SK-N-SH (cell line): ENCODE measurements around the gene CACFD1. TPM values are rescaled to one million over a fixed set of nuclear protein-coding genes. Genes with fewer than 3 reads are reported as not detected.

Experiments
- CTCF ChIA-PET: fragments of 300-600, 350-600 bp; formaldehyde crosslinking; extraction: SDS; loops from one replicate; lab custom pipeline; 2021; lab: Yijun Ruan, JAX
- POLR2A ChIA-PET: fragments of 350-600 bp; sonication (Branson Sonifier 250); formaldehyde crosslinking; extraction: SDS; loops from one replicate; lab custom pipeline; 2020; ENCODE audit warnings: antibody characterized with exemption, inconsistent platforms; lab: Yijun Ruan, JAX
- DNase-seq: peaks from one replicate; pipeline ENCODE4 v3.0.0; 2012
- H2AFZ ChIP-seq: fragments of 200-600 bp; sonication (generic); 2 replicates; pipeline ENCODE4 v1.8.1; 2016; ENCODE audit warnings: antibody characterized with exemption, mild to moderate bottlenecking, low read depth
- H3F3A ChIP-seq: fragments of 200-600 bp; sonication (generic); replicated peaks from 2 replicates; pipeline ENCODE3; 2016; ENCODE audit warnings: antibody characterized with exemption, mild to moderate bottlenecking; ENCODE audit not compliant: insufficient read depth
- H3K27ac ChIP-seq, 2 experiments: fragments of 200-500 bp in 1 of 2; fragments of 200-600 bp in 1 of 2; sonication (Bioruptor generic) in 1 of 2; sonication (generic), shearing (Covaris generic) in 1 of 2; 2 replicates each; pipeline versions ENCODE4 v1.5.1 to v1.6.1; 2014 to 2016; ENCODE audit warnings: low read depth in 2 of 2, inconsistent platforms in 1 of 2, low read length in 1 of 2, mild to moderate bottlenecking in 1 of 2, mixed read lengths in 1 of 2
- H3K27me3 ChIP-seq: fragments of 200-600 bp; sonication (generic), shearing (Covaris generic); 2 replicates; pipeline ENCODE4 v1.6.1; 2016; ENCODE audit warnings: mixed run types; ENCODE audit not compliant: insufficient read depth
- H3K36me3 ChIP-seq, 2 experiments: fragments of 200-500 bp in 1 of 2; fragments of 200-600 bp in 1 of 2; sonication (Bioruptor generic) in 1 of 2; sonication (generic) in 1 of 2; replicated peaks in 1 of 2; 2 replicates each; pipeline versions ENCODE3 to v1.5.1; 2014 to 2016; ENCODE audit warnings: low read length in 1 of 2, mild to moderate bottlenecking in 1 of 2; ENCODE audit not compliant: insufficient read depth in 2 of 2, control insufficient read depth in 1 of 2
- H3K4me1 ChIP-seq, 2 experiments: fragments of 200-500 bp in 1 of 2; fragments of 200-600 bp in 1 of 2; sonication (Bioruptor generic) in 1 of 2; sonication (generic), shearing (Covaris generic) in 1 of 2; 2 replicates each; pipeline versions ENCODE4 v1.5.1 to v1.6.1; 2014 to 2016; ENCODE audit warnings: low read depth in 1 of 2, low read length in 1 of 2, mixed run types in 1 of 2; ENCODE audit not compliant: insufficient read depth in 2 of 2, control insufficient read depth in 1 of 2
- H3K4me2 ChIP-seq: fragments of 200-600 bp; sonication (generic), shearing (Covaris generic); 2 replicates; pipeline ENCODE4 v1.6.1; 2017; ENCODE audit warnings: mixed run types
- H3K4me3 ChIP-seq, 2 experiments: fragments of 200-500 bp in 1 of 2; fragments of 200-600 bp in 1 of 2; sonication (Bioruptor generic) in 1 of 2; sonication (generic), shearing (Covaris generic) in 1 of 2; 2 replicates each; pipeline versions ENCODE4 v1.5.1 to v1.8.1; 2014 to 2016; ENCODE audit warnings: low read depth in 2 of 2, inconsistent platforms in 1 of 2, low read length in 1 of 2, mild to moderate bottlenecking in 1 of 2, mixed read lengths in 1 of 2, moderate library complexity in 1 of 2
- H3K79me2 ChIP-seq: fragments of 200-600 bp; sonication (generic); 2 replicates; pipeline ENCODE4 v1.8.1; 2017; ENCODE audit warnings: mild to moderate bottlenecking; ENCODE audit not compliant: insufficient read depth
- H3K9ac ChIP-seq: fragments of 200-600 bp; sonication (generic); 2 replicates; pipeline ENCODE4 v1.6.1; 2017; ENCODE audit warnings: mixed run types
- H3K9me2 ChIP-seq: fragments of 200-600 bp; sonication (generic); 2 replicates; pipeline ENCODE4 v1.6.1; 2017; ENCODE audit warnings: mixed run types
- H3K9me3 ChIP-seq: fragments of 200-600 bp; sonication (generic); 2 replicates; pipeline ENCODE4 v1.6.1; 2017; ENCODE audit warnings: mixed run types, mild to moderate bottlenecking, moderate library complexity
- H4K20me1 ChIP-seq: fragments of 200-600 bp; sonication (generic); 2 replicates; pipeline ENCODE4 v1.6.1; 2017; ENCODE audit warnings: mild to moderate bottlenecking, mixed run types; ENCODE audit not compliant: insufficient read depth
- EZH2phosphoT487 ChIP-seq: fragments of 200-600 bp; sonication (generic); IDR thresholded peaks from 2 replicates; pipeline ENCODE4 v1.6.1; 2017; ENCODE audit warnings: low read depth, mixed run types, mild to moderate bottlenecking, antibody characterized with exemption, moderate library complexity, borderline replicate concordance
- FOSL2 ChIP-seq: IDR thresholded peaks from 2 replicates; pipeline ENCODE4 v1.4.0; 2012; ENCODE audit warnings: low read depth, mild to moderate bottlenecking, moderate library complexity, borderline replicate concordance
- JUND ChIP-seq: IDR thresholded peaks from 2 replicates; pipeline ENCODE4 v1.4.0; 2012
- MEF2A ChIP-seq: IDR thresholded peaks from 2 replicates; pipeline ENCODE4 v1.4.0; 2012; ENCODE audit warnings: low read depth, borderline replicate concordance
- NFIC ChIP-seq: IDR thresholded peaks from 2 replicates; pipeline ENCODE4 v1.4.0; 2012; ENCODE audit warnings: borderline replicate concordance
- POLR2AphosphoS5 ChIP-seq: IDR thresholded peaks from 2 replicates; pipeline ENCODE4 v1.6.1; 2012; ENCODE audit warnings: low read depth, low read length
- RAD21 ChIP-seq: IDR thresholded peaks from 2 replicates; pipeline ENCODE4 v1.6.1; 2012; ENCODE audit warnings: mild to moderate bottlenecking, low read length
- REST ChIP-seq: IDR thresholded peaks from 2 replicates; pipeline ENCODE4 v1.6.1; 2012; ENCODE audit warnings: mild to moderate bottlenecking, low read depth, low read length, moderate library complexity
- SIN3A ChIP-seq: IDR thresholded peaks from 2 replicates; pipeline ENCODE4 v1.6.1; 2012; ENCODE audit warnings: low read depth, mild to moderate bottlenecking, low read length, moderate library complexity, borderline replicate concordance
- SMC3 ChIP-seq: IDR thresholded peaks from 2 replicates; pipeline ENCODE4 v1.6.1; 2012; ENCODE audit warnings: low read depth, low read length, improper control_type of control experiment
- TCF12 ChIP-seq: IDR thresholded peaks from 2 replicates; pipeline ENCODE4 v1.4.0; 2012
- USF1 ChIP-seq: IDR thresholded peaks from 2 replicates; pipeline ENCODE4 v1.4.0; 2012; ENCODE audit warnings: low read depth, borderline replicate concordance
- USF2 ChIP-seq: fragments of 150-350 bp; IDR thresholded peaks from 2 replicates; pipeline ENCODE4 v1.6.1; 2017; ENCODE audit warnings: antibody characterized with exemption, low read length, low read depth, borderline replicate concordance
- YY1 ChIP-seq: IDR thresholded peaks from 2 replicates; pipeline ENCODE4 v1.4.0; 2012; ENCODE audit warnings: low read depth, mild to moderate bottlenecking
- WGBS: methylation state at CpG from one replicate; pipeline ENCODE4 v1.1.6; 2017; ENCODE audit warnings: low lambda C conversion rate; 5-methylcytosine and 5-hydroxymethylcytosine counted together
- polyA plus RNA-seq, 3 experiments: library from polyadenylated mRNA; depleted of rRNA; stranded (reverse); fragments of >200 nt; gene quantifications; 2 replicates each; pipeline ENCODE4 v1.2.3, GENCODE V29; 2012

CACFD1 gene
- polyA plus RNA-seq, 1 of the 3 experiments (the other 2 are of a cell fraction): 16.8 TPM

GRCh38 chr9:133443982-133444381 is 15.8 kb upstream of the CACFD1 start:
- Histone ChIP-seq H3K9me2 (no peaks in the 10 kb centered on the region), H3K4me2 (no peak overlapping the region), H3K4me3 (no peak overlapping the region), H3K36me3 (no peaks in the 10 kb centered on the region), H3K9ac (no peak overlapping the region), H2AFZ (no peak overlapping the region), H3K9me3 (no peaks in the 10 kb centered on the region), H3K27ac (no peak overlapping the region), H3K4me1 (peaks cover 0 to 7% of the 10 kb centered on the region in 2 experiments; a peak in 2 of 4 replicates), H3K27me3 (no peaks in the 10 kb centered on the region), H3F3A (no peaks in the 10 kb centered on the region), H3K79me2 (no peaks in the 10 kb centered on the region), H4K20me1 (no peaks in the 10 kb centered on the region)
- no peak for DNase-seq
- CTCF ChIA-PET: interaction anchor here (1.2 to 1.3 kb wide), 3 partner anchors 11 to 299 kb away, joined by 3 to 4 read pairs (median 3); no protein-coding TSS in a partner anchor
- TF ChIP-seq RAD21 (no peak), NFIC (no peak), REST (no peak), JUND (no peak), USF1 (no peak), SMC3 (no peak), POLR2AphosphoS5 (no peak), USF2 (no peak), EZH2phosphoT487 (no peak), MEF2A (no peak)
- POLR2A ChIA-PET: no interaction called here
- WGBS: 77% methylated on average over 7 of the region's 8 CpGs

GRCh38 chr9:133445293-133445969 is 14.3 kb upstream of the CACFD1 start:
- ChIA-PET CTCF (interaction anchor here (0.8 to 1.3 kb wide), 3 partner anchors 12 to 550 kb away, joined by 3 read pairs; no protein-coding TSS in a partner anchor), POLR2A (interaction anchor here (0.6 kb wide), 1 partner anchor 98 kb away, joined by 3 read pairs; no protein-coding TSS in a partner anchor)
- DNase-seq: no peak
- Histone ChIP-seq H3K9me3 (no peaks in the 10 kb centered on the region), H3K27me3 (no peaks in the 10 kb centered on the region), H3F3A (no peaks in the 10 kb centered on the region), H2AFZ (no peak overlapping the region), H3K79me2 (no peaks in the 10 kb centered on the region), H3K9ac (no peak overlapping the region), H4K20me1 (no peaks in the 10 kb centered on the region), H3K9me2 (no peaks in the 10 kb centered on the region), H3K4me1 (peaks cover 0 to 11% of the 10 kb centered on the region in 2 experiments; a peak in 2 of 4 replicates), H3K36me3 (no peaks in the 10 kb centered on the region), H3K27ac (no peak overlapping the region), H3K4me3 (no peak overlapping the region), H3K4me2 (no peak overlapping the region)
- TF ChIP-seq SMC3: no peak
- TF ChIP-seq SIN3A: no peak
- TF ChIP-seq FOSL2: no peak
- no peak for TF ChIP-seq REST
- TF ChIP-seq TCF12: no peak
- no peak for TF ChIP-seq EZH2phosphoT487
- no peak for TF ChIP-seq USF2
- no peak for TF ChIP-seq YY1
- no peak for TF ChIP-seq NFIC
- 78% methylated on average over 8 of the region's 23 CpGs for WGBS
